ENCODE results near the gene ADGRG7.
"Not testable (repeated sequence)": the region's sequence is repeated elsewhere in the genome, so short reads cannot be mapped to it uniquely, and the experiment has no call there.

GRCh38 chr3:100661294-100661693, 51.9 kb downstream of the ADGRG7 start:
- not testable (repeated sequence) for TF ChIP-seq CTCF (IDR thresholded peaks at IDR 0.05); POLR2A (IDR thresholded peaks at IDR 0.05); EP300 (IDR thresholded peaks at IDR 0.05; ENCODE audit: low read depth)

Measured in transverse colon (tissue), 3 donors.